Jurkat, Clone E6-1 (cell line): ENCODE measurements around the gene ANKRD16.

ENCODE experiments used
- DNase-seq: peaks from one replicate; pipeline ENCODE4 v3.0.0-alpha.2; 2011; ENCODE audit warnings: low read depth, low spot score
- H3K4me3 ChIP-seq: 2 replicates; pipeline ENCODE4 v1.5.1; 2011; ENCODE audit warnings: mild to moderate bottlenecking, low read length, control low read depth, moderate library complexity

ANKRD16 gene

GRCh38 chr10:5905854-5906507 lies 16.3 kb upstream of the ANKRD16 start:
- no peak overlapping the region for H3K4me3 ChIP-seq
- DNase-seq: no peak

- no peak overlapping the region for H3K4me3 ChIP-seq
- no peak for DNase-seq
Measured at GRCh38 chr10:5904227-5904626, 14.5 kb upstream of the ANKRD16 start.

GRCh38 chr10:5903563-5903962 lies 13.9 kb upstream of the ANKRD16 start:
- H3K4me3 ChIP-seq: no peak overlapping the region
- DNase-seq: no peak

GRCh38 chr10:5902511-5903274 lies 13.0 kb upstream of the ANKRD16 start:
- no peak overlapping the region for H3K4me3 ChIP-seq
- DNase-seq: no peak

- H3K4me3 ChIP-seq: no peak overlapping the region
- DNase-seq: no peak
Measured at GRCh38 chr10:5900247-5900646, 10.6 kb upstream of the ANKRD16 start.

- DNase-seq: no peak
- no peak overlapping the region for H3K4me3 ChIP-seq
Measured at GRCh38 chr10:5898163-5898562, 8.5 kb upstream of the ANKRD16 start.

GRCh38 chr10:5897504-5897903 lies 7.8 kb upstream of the ANKRD16 start:
- H3K4me3 ChIP-seq: no peak overlapping the region

GRCh38 chr10:5897053-5897340 lies 7.3 kb upstream of the ANKRD16 start:
- H3K4me3 ChIP-seq: no peak overlapping the region
- no peak for DNase-seq

More at GRCh38 chr10:5897504-5897903, 7.8 kb upstream of the ANKRD16 start:
- no peak for DNase-seq

- H3K4me3 ChIP-seq: no peak overlapping the region
- no peak for DNase-seq
Measured at GRCh38 chr10:5896208-5897052, 6.7 kb upstream of the ANKRD16 start.

GRCh38 chr10:5895804-5896203 lies 6.1 kb upstream of the ANKRD16 start:
- no peak for DNase-seq
- no peak overlapping the region for H3K4me3 ChIP-seq

GRCh38 chr10:5895365-5895764 lies 5.7 kb upstream of the ANKRD16 start:
- no peak overlapping the region for H3K4me3 ChIP-seq
- no peak for DNase-seq

GRCh38 chr10:5894873-5895272 lies 5.2 kb upstream of the ANKRD16 start:
- no peak overlapping the region for H3K4me3 ChIP-seq
- DNase-seq: no peak

- DNase-seq: no peak
- H3K4me3 ChIP-seq: no peak overlapping the region
Measured at GRCh38 chr10:5894403-5894802, 4.7 kb upstream of the ANKRD16 start.

GRCh38 chr10:5893321-5893720 lies 3.6 kb upstream of the ANKRD16 start:
- H3K4me3 ChIP-seq: no peak overlapping the region
- no peak for DNase-seq

- H3K4me3 ChIP-seq: no peak overlapping the region
- no peak for DNase-seq
Measured at GRCh38 chr10:5892007-5892406, 2.3 kb upstream of the ANKRD16 start.

- H3K4me3 ChIP-seq: peak overlapping the region; percentile 84
- DNase-seq: no peak
Measured at GRCh38 chr10:5891009-5891408, 1.3 kb upstream of the ANKRD16 start.

GRCh38 chr10:5890452-5890915 lies 791 bp upstream of the ANKRD16 start:
- peak overlapping the region; percentile 84 for H3K4me3 ChIP-seq
- DNase-seq: no peak

- peak overlapping the region; percentile 75 for H3K4me3 ChIP-seq
- DNase-seq: no peak
Measured at GRCh38 chr10:5888843-5889623, 660 bp downstream of the ANKRD16 start.

- H3K4me3 ChIP-seq: peak overlapping the region; percentile 75
- DNase-seq: no peak
Measured at GRCh38 chr10:5888351-5888750, 1.3 kb downstream of the ANKRD16 start.
